Iris pigment epithelial cell (primary cell): Measurements from ENCODE around the gene MTFP1.
"Not testable (repeated sequence)": the region's sequence is repeated elsewhere in the genome, so short reads cannot be mapped to it uniquely, and the experiment has no call there.

Source experiments
- DNase-seq: peaks from one replicate; pipeline ENCODE4 v3.0.0-alpha.2; 2011; ENCODE audit warnings: low read depth

The MTFP1 gene

GRCh38 chr22:30402028-30402765 is 23.4 kb upstream of the MTFP1 start:
- DNase-seq = no peak

DNA sequence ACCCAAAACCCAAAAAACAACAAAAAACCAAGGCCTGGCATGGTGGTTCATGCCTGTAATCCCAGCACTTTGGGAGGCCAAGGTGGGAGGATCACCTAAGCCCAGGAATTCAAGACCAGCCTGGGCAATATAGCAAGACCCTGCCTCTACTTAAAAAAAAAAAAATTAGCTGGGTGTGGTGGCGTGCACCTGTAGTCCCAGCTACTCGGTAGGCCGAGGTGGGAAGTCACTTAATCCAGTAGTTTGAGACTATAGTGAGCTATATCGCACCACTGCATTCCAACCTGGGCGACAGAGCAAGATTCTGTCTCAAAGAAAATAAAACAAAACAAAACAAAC is 22.8 kb upstream of the MTFP1 start:
- not testable (repeated sequence) for DNase-seq

DNA sequence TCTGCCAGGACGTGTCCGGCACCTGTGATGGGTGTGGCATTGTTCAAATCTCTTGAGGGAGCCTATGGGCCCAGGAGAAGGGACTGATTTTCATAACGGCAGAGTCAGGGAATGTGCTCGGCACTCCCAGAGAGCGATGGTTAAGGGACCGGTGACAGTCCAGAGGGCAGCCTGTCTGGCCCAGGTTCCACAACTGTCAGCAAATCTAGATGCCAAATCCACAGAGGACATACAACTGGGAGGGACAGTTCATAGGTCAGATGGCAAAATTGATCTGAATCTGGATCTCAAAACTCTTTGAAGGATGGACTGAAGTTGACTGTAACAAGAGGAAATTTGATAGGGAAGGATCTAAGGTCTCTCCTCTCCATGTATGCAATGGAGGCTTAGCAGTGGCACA is 21.3 kb upstream of the MTFP1 start:
- no peak for DNase-seq

DNA sequence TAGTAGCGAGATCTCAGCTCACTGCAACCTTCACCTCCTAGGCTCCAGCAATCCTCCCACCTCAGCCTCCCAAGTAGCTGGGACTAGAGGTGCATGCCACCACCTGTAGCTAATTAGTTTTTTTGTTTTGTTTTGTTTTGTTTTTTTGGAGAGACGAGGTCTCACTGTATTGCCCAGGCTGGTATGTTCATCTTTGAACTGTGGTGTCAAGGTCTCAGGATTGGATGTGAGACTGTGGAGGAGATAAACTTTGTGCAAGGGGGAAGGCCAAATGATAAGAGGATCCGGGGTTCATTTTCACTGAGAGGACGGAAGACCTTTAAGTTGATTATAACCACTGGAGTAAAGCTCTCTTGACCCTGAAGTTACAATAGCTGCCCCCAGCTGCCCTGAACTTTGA is 19.8 kb upstream of the MTFP1 start:
- DNase-seq = no peak

DNA sequence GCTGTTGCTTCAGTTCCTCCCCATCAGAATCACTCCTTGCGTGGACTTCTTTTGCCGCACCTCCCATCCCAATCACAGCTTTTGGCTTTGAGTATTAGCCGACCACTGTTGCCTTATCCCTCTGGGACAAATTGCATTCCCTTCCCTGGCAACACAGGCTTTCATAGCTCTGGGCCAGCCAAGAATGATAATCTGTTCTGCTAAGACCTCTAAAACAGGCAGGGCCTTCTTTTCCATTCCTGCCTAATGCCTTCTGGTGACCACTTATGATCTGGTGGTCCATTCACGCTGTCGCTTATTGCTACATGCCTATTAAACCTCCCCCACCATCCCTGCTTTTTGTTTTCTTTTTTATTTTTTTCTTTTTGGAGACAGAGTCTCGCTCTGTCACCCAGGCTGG is 19.2 kb upstream of the MTFP1 start:
- no peak for DNase-seq

GRCh38 chr22:30408388-30409102 is 17.0 kb upstream of the MTFP1 start:
- peak; percentile 69 for DNase-seq

DNA sequence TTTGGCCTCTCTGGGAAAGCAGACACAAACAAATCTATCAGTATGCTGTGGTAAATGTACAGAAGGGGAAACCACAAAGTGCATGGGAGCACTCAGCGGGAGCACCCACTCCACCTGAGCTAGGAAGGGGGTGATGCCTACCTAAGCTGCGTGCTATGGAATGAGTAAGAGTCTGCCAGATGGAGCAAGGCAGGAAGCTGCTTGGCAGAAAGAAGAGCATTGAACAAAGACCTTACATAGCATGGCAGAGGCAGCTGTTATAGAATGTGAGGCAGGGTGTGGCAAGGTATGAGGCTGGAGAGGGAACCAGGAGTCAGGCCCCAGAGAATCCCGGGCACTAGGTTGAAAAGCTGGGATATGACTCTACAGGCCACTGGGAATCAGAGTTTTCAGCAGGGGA is 13.8 kb upstream of the MTFP1 start:
- no peak for DNase-seq

DNA sequence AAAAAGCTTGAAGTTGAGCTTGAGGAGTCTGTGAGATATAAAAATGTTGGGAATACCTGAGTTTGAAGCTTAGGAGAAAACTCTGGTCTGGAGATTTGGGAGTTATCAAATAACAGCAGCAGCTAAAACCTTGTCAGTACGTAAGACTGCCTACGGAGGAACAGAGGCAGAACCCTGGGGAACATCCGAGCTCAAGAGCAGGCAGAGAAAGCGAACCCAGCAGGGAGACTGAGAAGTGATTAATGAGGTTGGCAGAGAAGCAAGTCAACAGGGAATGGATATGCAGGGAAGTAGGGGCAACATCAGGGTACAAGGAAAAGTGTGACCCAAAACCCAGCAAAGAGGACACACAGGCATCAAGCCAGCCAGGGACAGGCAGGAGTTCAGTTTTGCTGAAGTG is 12.6 kb upstream of the MTFP1 start:
- no peak for DNase-seq

DNA sequence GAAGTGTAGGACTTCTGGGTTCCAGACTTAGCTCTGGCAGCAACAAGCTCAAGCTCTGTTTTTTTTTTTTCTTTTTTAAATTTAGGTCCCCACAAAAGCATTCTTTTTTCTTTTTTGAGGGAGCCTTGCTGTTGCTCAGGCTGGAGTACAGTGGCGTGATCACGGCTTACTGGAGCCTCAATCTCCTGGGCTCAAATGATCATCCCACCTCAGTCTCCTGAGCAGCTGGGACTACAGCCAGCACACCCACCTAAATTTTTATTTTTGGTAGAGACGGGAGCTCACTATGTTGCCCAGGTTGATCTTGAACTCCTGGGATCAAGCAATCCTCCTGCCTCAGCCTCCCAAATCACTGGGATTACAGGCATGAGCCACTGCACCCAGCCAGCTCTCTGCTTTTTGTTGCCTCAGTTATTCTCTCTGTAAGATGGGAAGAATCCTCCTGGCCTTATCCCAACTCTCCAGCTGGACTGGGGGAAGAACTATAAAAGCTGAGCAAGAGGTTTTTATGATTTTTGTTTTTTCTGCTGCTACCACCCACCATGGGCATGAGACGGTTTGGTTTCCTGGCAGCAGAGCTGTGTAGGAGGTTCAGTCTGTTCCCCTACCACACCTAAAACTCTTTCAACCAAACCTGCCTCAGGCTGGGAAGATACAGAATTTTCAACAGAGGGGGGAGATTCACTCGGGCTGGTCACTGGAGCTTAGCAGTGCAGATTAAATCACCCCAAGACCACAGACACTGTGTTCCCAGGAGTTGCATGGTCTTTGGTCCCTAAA is 11.6 kb upstream of the MTFP1 start:
- no peak for DNase-seq

- DNase-seq = peak; percentile 39
Observed at GRCh38 chr22:30414525-30415047, 11.0 kb upstream of the MTFP1 start.

GRCh38 chr22:30416403-30416802 is 9.2 kb upstream of the MTFP1 start:
- DNase-seq = peak; percentile 82

DNA sequence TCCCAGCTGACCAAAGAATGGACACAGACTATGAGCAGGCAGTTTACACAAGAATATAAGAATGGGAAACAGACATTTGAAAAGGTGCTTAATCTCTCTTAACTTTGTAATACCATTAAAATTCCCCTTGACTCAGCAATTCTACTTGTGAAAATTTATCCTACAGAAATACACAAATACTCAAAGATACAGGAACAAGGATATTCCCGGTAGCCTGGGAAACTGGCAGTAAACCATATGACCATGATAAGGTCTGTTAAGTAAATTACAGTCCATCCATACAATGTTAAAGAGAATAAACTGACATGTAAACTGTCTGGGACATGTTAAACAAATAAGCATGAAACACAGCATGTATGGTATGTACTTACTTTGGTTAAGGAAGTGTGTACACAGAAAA is 8.7 kb upstream of the MTFP1 start:
- DNase-seq = no peak

DNA sequence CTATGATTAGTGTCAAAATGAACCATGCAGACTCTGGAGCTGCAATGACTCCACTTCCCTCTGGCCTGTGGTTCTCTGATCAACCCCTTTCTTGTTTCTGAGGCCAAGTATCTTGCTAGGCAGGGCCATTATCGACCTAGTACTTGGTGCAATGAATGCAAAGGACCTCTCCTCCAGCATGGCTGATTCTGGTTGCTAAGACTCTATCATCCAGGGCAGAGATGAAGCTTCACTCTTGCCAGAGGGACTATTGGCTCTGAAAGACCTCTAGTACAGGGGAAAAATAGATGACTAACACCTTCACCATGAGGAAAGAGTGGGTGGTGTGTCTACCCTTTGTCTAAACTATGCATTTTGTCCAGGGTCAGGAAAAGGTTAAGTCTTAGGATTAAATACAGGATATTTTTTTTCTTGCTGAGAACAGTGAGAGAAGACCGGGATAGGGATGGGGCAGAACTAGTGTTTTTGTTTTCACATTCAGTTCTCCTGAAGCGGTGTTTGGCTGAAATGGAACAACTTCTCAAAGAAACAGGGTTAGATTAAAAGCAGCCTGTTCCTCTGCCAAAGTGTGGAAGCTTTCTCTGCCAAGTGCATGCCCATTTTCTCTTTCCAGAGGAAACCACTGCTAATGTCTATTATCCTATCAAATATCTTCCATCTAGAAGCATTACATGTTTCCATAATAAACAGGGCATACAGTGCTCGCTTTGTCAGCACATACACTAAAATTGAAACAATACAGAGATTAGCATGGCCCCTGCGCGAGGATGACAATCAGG is 5.0 kb upstream of the MTFP1 start:
- peak; percentile 97 for DNase-seq

DNA sequence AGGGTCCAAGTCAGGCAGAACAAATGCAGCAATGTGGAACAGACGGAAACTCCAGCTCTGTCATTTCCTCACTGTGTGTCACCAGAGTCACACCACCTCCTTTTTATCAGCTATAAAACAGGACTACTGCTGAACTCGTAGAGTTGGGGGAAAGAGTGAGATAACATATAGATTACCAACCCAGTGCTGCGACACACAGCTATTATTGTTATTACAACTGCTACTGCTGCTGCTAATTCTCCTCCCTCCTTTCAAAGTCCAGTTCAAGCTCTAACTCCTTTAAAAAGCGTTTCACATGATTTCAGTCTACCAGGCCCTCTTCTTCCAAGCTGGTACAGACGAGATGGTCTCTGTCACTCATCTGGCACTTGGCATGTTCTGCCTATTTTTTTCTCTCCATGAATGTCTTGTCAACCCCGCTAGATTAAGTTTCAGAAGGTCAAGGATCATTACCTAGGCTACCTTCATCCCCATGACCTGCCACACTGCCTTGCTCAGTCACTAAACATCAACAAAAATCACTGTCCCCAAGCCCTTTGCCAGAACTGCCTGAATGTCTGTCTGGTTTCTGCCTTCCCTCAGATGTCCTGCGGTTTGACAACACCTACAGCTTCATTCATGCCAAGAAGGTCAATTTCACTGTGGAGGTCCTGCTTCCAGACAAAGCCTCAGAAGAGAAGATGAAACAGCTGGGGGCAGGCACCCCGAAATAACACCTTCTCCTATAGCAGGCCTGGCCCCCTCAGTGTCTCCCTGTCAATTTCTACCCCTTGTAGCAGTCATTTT is 3.7 kb upstream of the MTFP1 start:
- DNase-seq = peak; percentile 24

- peak; percentile 97 for DNase-seq
Observed at GRCh38 chr22:30422481-30423300, 2.9 kb upstream of the MTFP1 start.

GRCh38 chr22:30423301-30423958 is 2.1 kb upstream of the MTFP1 start:
- peak; percentile 80 for DNase-seq

DNA sequence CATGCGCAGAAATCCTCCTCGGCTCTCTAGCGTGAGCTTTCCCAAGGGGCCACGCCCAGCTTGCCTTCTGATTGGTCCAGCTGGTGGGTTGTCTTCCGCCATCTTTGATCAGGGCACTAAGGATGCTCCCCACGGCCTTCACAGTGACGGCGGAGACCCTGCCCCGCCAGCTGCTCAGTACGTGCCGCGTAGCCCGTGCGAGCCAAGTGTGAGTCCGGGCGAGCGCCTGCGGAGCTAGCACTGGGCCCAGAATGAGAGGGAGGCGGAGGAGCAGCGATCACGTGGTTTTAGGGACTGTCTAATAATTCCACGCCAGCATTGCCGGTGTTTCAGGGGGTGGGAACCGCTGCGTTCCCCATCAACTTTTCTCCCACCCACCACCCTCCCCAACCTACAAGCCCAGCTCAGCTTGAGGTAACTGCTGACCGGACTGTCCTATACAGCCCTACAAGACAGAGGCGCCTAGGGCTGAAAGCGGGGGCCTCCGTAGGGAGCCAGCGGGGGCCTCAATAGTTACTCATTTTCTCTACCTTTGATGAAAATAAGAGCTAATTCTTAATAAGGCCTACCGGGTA is 1.5 kb upstream of the MTFP1 start:
- DNase-seq = peak; percentile 99

DNA sequence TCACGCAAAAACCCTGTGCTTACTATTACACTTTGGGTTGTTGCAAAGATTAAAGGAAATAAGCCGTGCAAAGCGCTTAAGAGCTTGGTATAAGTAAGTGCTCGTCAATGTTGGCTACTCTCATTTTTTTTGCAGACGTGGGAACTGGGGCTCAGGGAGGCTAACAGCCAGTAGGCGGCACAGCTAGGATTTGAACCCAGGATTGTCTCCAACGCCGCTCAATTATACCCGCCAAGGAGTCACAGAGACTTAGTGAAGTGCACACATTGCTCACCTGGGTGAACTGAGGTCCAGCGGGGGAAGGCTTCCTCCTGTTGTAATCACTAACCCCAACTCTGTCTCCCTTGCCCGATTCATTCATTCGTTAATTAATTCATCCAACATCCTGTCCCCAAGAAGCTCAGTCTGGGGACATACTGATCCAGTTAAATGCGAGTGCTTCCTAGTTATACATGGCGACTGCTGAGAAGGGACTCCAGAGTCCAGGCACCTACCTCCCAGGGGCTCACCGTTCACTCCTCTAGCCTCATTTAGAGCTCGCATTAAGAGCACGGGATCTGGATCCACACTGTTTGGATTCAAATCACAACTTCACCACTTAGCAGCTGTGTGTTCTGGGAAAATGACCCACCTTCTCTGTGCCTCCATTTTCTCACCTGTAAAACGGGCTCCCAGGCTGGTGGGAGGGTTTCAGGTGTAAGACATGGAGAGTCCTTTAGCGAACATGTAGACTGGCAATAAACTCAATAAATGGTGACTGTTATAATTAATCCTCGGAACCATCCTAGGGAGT is 838 bp upstream of the MTFP1 start:
- DNase-seq = peak; percentile 64

- DNase-seq = no peak
Observed at GRCh38 chr22:30425327-30425615, 297 bp upstream of the MTFP1 start.
